Measurements from ENCODE around the gene FYN.

DNA sequence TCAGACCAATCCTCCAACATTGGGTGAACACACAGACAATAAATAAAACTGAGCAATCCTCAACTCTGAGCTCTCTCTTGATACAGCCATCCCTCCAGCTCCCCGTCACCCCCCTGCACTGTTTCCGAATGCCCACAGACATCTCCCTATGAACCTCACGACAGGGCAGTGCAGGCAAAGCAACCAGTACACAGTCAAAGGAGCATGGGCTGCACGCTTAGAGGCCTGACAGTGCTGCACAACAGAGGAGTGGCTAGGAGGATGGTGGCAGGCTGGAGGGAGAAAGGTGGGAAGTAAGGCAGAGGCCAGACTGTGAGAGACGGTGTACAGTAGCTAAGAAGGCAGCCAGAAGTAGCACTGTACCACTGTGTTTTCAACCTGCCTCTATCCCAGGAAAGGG, 24.0 kb downstream of the FYN start:
- TF ChIP-seq POLR2A (IDR thresholded peaks at IDR 0.05) = no peak
- TF ChIP-seq, protein P1, sequence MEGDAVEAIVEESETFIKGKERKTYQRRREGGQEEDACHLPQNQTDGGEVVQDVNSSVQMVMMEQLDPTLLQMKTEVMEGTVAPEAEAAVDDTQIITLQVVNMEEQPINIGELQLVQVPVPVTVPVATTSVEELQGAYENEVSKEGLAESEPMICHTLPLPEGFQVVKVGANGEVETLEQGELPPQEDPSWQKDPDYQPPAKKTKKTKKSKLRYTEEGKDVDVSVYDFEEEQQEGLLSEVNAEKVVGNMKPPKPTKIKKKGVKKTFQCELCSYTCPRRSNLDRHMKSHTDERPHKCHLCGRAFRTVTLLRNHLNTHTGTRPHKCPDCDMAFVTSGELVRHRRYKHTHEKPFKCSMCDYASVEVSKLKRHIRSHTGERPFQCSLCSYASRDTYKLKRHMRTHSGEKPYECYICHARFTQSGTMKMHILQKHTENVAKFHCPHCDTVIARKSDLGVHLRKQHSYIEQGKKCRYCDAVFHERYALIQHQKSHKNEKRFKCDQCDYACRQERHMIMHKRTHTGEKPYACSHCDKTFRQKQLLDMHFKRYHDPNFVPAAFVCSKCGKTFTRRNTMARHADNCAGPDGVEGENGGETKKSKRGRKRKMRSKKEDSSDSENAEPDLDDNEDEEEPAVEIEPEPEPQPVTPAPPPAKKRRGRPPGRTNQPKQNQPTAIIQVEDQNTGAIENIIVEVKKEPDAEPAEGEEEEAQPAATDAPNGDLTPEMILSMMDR (IDR thresholded peaks at IDR 0.05) = no peak
